ENCODE data around the gene LRP3. TPM values are rescaled to one million over a fixed set of nuclear protein-coding genes. Genes with fewer than 3 reads are reported as not detected.

LRP3 gene
- total RNA-seq, 1 experiment from 2014 or later, result 98.8 TPM

DNA sequence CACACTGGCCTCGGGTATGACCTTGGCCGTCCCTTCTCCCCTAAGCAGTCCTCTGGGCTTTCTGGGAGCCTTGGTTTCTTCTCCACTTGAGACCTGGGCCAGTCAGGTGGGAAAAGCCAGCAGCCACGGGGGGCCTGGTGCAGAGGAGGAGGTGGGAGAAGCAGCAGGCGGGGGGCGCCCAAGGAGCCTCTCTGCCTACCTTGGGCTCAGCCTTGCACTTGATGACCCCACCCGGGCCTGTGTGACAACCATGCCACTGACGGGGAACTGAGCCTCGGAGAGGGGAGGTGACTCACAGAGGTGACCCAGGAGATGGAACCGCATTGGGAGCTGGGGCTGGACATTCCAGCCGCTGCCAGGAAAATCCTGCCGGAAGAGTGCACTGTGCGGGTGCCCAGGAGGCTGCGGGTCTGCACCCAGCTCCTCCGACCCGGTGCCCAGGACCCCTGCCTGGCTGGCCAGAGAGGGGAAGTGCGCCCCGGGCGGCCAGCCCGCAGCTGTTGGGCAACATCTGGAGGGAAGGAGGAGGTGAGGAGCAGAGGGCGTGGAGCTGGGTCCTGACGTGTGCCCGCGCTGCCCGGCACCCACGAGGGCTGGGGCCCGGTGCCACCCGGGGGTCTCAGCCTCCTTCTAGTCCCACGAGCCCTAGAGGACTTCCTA is 55.0 kb downstream of the LRP3 start:
- Histone ChIP-seq H3K9me3 (0 out of 2 replicates have a peak, but pooled peaks cover 8% of the 10 kb centered on the region), H3K4me3 (no peak overlapping the region), H3K27me3 (no peaks in the 10 kb centered on the region), H3K36me3 (no peaks in the 10 kb centered on the region)
- DNase-seq, result peak; percentile 40

DNA sequence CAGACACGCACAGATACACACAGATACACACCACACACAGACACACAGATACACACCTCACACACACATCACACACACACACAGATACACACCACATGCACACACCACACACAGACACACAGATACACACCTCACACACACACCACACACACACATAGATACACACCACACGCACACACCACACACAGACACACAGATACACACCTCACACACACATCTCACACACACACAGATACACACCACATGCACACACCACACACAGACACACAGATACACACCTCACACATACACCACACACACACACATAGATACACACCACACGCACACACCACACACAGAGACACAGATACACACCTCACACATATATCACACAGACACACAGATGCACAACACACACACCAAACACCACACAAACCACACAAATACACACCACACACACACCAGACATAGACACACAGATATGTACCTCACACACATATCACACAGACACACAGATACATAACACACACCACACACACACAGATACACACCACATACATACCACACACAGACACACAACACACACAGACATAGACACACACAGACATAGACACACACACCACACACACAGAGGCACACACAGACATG is 55.7 kb downstream of the LRP3 start:
- Histone ChIP-seq H3K36me3 (no peaks in the 10 kb centered on the region), H3K27me3 (no peaks in the 10 kb centered on the region)
- no peak for DNase-seq

GRCh38 chr19:33250500-33250899 is 56.4 kb downstream of the LRP3 start:
- H3K4me3 ChIP-seq, result no peak overlapping the region
- H3K36me3 ChIP-seq, result no peaks in the 10 kb centered on the region
- DNase-seq, result no peak
- H3K27me3 ChIP-seq, result no peaks in the 10 kb centered on the region
- H3K9me3 ChIP-seq, result 0 out of 2 replicates have a peak, but pooled peaks cover 7% of the 10 kb centered on the region

More for the DNA sequence above, 55.7 kb downstream of the LRP3 start:
- no peak overlapping the region for H3K4me3 ChIP-seq
- 0 out of 2 replicates have a peak, but pooled peaks cover 8% of the 10 kb centered on the region for H3K9me3 ChIP-seq

GRCh38 chr19:33251076-33251475 is 56.9 kb downstream of the LRP3 start:
- no peak for DNase-seq
- Histone ChIP-seq H3K27me3 (no peaks in the 10 kb centered on the region), H3K4me3 (no peak overlapping the region), H3K36me3 (no peaks in the 10 kb centered on the region), H3K9me3 (0 out of 2 replicates have a peak, but pooled peaks cover 2% of the 10 kb centered on the region)

GRCh38 chr19:33251526-33252090 is 57.5 kb downstream of the LRP3 start:
- no peak for DNase-seq
- Histone ChIP-seq H3K4me3 (no peak overlapping the region), H3K9me3 (0 out of 2 replicates have a peak, but pooled peaks cover 2% of the 10 kb centered on the region), H3K36me3 (no peaks in the 10 kb centered on the region), H3K27me3 (no peaks in the 10 kb centered on the region)

DNA sequence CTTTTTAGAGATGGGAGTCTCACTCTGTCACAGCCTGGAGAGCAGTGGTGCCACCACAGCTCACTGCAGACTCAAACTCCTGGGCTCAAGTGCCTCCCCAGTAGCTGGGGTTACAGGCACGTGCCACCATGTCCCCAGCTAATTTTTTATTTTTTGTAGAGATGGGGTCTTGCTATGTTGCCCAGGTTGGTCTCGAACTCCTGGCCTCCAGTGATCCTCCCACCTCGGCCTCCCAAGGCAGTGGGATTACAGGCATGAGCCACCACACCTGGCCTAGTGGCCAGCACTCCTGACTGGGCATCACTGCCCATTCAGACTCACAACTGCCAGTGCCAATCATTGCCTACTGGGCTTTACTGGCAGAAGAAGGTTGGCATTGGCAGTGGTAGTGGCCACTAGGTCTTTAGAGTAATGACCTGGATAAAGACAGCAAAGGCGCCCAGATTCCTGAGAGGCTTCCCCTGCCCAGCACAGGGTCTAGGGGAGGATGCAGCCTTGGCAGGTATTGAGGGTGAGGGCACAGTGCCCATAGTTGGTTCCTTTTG is 58.4 kb downstream of the LRP3 start:
- Histone ChIP-seq H3K9me3 (0 out of 2 replicates have a peak, but pooled peaks cover 2% of the 10 kb centered on the region), H3K4me3 (no peak overlapping the region), H3K36me3 (no peaks in the 10 kb centered on the region), H3K27me3 (no peaks in the 10 kb centered on the region)
- no peak for DNase-seq

- no peaks in the 10 kb centered on the region for H3K27me3 ChIP-seq
- no peak for DNase-seq
- no peaks in the 10 kb centered on the region for H3K36me3 ChIP-seq
- H3K9me3 ChIP-seq, result 0 out of 2 replicates have a peak, but pooled peaks cover 2% of the 10 kb centered on the region
- H3K4me3 ChIP-seq, result no peak overlapping the region
Measured at GRCh38 chr19:33252971-33253370, 58.8 kb downstream of the LRP3 start.

DNA sequence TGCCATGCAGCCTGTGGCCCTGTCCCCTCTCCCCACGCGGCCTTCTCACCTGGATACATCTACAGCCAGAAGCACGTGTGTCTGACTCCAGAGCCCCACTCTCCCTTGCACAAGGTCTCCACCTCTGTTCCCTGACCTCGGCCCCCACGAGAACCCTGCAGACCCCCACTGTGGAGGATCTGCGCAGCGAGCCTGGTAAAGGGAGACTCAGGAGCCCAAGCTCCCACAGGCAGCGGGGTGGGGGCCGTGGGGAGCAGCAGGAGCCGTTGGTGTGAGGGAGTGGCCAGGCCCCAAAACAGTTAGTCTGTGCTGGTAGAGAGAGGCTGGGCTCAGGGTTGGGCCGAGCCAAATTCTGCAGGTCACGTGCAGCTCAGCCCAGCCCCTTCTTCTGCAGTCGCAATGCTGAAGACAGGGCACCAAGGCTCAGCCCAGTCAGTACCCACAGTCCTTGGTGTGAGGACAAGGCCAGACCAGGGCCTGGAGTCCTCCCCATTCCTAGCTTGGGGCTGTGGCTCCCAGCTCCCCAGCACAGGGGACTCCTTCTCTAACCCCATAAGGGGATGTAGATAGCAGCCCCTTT is 60.2 kb downstream of the LRP3 start:
- H3K9me3 ChIP-seq, result 0 out of 2 replicates have a peak, but pooled peaks cover 2% of the 10 kb centered on the region
- no peaks in the 10 kb centered on the region for H3K36me3 ChIP-seq
- no peak overlapping the region for H3K4me3 ChIP-seq
- DNase-seq, result no peak
- H3K27me3 ChIP-seq, result no peaks in the 10 kb centered on the region

GRCh38 chr19:33255781-33256180 is 61.7 kb downstream of the LRP3 start:
- H3K9me3 ChIP-seq, result no peaks in the 10 kb centered on the region
- DNase-seq, result no peak
- no peaks in the 10 kb centered on the region for H3K36me3 ChIP-seq
- no peaks in the 10 kb centered on the region for H3K27me3 ChIP-seq
- H3K4me3 ChIP-seq, result no peak overlapping the region

GRCh38 chr19:33256261-33256660 is 62.1 kb downstream of the LRP3 start:
- Histone ChIP-seq H3K27me3 (no peaks in the 10 kb centered on the region), H3K4me3 (no peak overlapping the region), H3K9me3 (no peaks in the 10 kb centered on the region), H3K36me3 (no peaks in the 10 kb centered on the region)
- no peak for DNase-seq

DNA sequence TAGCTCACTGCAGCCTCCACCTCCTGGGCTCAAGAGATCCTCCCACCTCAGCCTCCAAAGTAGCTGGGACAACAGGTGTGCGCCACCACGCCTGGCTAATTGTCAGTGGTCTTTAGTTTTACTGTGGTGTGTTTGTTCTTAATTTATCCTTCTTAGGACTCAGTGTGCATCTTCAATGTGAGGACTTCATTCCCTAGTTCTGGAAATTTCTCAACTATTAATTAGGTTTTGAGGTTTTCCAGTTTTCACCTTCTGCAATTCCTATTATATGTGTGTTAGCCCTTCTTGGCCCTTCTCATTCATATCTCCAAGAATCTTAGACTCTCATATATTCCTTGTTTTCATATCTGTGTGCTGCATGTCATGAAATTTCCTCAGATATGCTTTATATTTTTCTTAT is 63.7 kb downstream of the LRP3 start:
- H3K9me3 ChIP-seq, result no peaks in the 10 kb centered on the region
- H3K27me3 ChIP-seq, result no peaks in the 10 kb centered on the region
- H3K36me3 ChIP-seq, result no peaks in the 10 kb centered on the region
- no peak for DNase-seq
- H3K4me3 ChIP-seq, result no peak overlapping the region

Other genes starting within 250 kb of the LRP3 start
- gene CEP89, start 222.4 kb upstream of the LRP3 start, total RNA-seq (2014; rRNA removed; shearing (Covaris generic); ENCODE audit: low replicate concordance), result 26.9 and 30.7 TPM in 2 replicates
- gene FAAP24, start 222.1 kb upstream of the LRP3 start, total RNA-seq (2014; rRNA removed; shearing (Covaris generic); ENCODE audit: low replicate concordance), result 7.2 and 14.8 TPM in 2 replicates
- gene RHPN2, start 129.4 kb upstream of the LRP3 start, total RNA-seq (2014; rRNA removed; shearing (Covaris generic); ENCODE audit: low replicate concordance), result 8.9 and 18.6 TPM in 2 replicates
- 6.4 and 6.5 TPM in 2 replicates for gene GPATCH1, start 113.1 kb upstream of the LRP3 start, total RNA-seq (2014; rRNA removed; shearing (Covaris generic); ENCODE audit: low replicate concordance)
- not detected in 2 replicates for gene WDR88, start 62.2 kb upstream of the LRP3 start, total RNA-seq (2014; rRNA removed; shearing (Covaris generic); ENCODE audit: low replicate concordance)
- gene SLC7A10, start 31.5 kb downstream of the LRP3 start, total RNA-seq (2014; rRNA removed; shearing (Covaris generic); ENCODE audit: low replicate concordance), result not detected in 2 replicates
- gene CEBPA, start 108.2 kb downstream of the LRP3 start, total RNA-seq (2014; rRNA removed; shearing (Covaris generic); ENCODE audit: low replicate concordance), result 4.2 and 4.5 TPM in 2 replicates
- gene CEBPG, start 179.4 kb downstream of the LRP3 start, total RNA-seq (2014; rRNA removed; shearing (Covaris generic); ENCODE audit: low replicate concordance), result 21.2 and 42.1 TPM in 2 replicates

All from MG63 (cell line).